Mucosa of descending colon (tissue), 3 donors: ENCODE data around the gene SNX25. TPM values are rescaled to one million over a fixed set of nuclear protein-coding genes. Genes with fewer than 3 reads are reported as not detected.

Experiments used
- ATAC-seq: fragments of 200-7000 bp; cut with Tn5 transposase; one replicate; pipeline ENCODE4 v1.9.1; 2020; ENCODE audit warnings: mild to moderate bottlenecking, moderate library complexity
- DNase-seq, 3 donors: peaks; one replicate each; pipeline ENCODE4 v3.0.0-alpha.2; 2020
- H3K36me3 ChIP-seq: fragments of 200-600 bp; one replicate; pipeline ENCODE4 v1.8.0; 2021; ENCODE audit warnings: low read depth, mild to moderate bottlenecking
- H3K4me1 ChIP-seq: fragments of 200-600 bp; one replicate; pipeline ENCODE4 v1.8.0; 2021; ENCODE audit warnings: low read depth, mild to moderate bottlenecking
- H3K4me3 ChIP-seq: fragments of 200-600 bp; one replicate; pipeline ENCODE4 v1.8.0; 2021; ENCODE audit warnings: mild to moderate bottlenecking
- H3K9me3 ChIP-seq: fragments of 200-600 bp; one replicate; pipeline ENCODE4 v1.8.0; 2021; ENCODE audit warnings: mild to moderate bottlenecking
- intact Hi-C, 2 donors: fragments of 100-400 bp; cut with DNase I in 1 of 2; cut with micrococcal nuclease in 1 of 2; formaldehyde crosslinking; loops; one replicate each; pipeline versions ENCODE4 v1.11.0 to v1.11.1; 2022; cut with DNase I, micrococcal nuclease
- total RNA-seq, 3 donors: library from RNA; stranded (reverse); fragmentation: NEBNext Ultra II Directional in 2 of 3; extraction: Animal tissue kit (Norgen Biotek cat#: 25700) in 2 of 3; gene quantifications; one replicate each; pipeline versions ENCODE4 v1.2.1 to v1.2.4, GENCODE V29; 2021 to 2023
- TF ChIP-seq, protein P1 (sequence below): fragments of 200-600 bp; IDR thresholded peaks from one replicate; pipeline ENCODE4 v1.8.0; 2022; ENCODE audit warnings: antibody characterized with exemption, mild to moderate bottlenecking
- donor health status: DM: no; HTN: no; CAD: no; lungs with moderate emphysema.
- donor health status: DM: no; HTN: no; CAD: no.
- donor health status: DM: no; HTN: yes; CAD: no.

The SNX25 gene
- total RNA-seq, 3 donors from 2014 or later = 10.8 to 29.7 (median 16.8) TPM

DNA sequence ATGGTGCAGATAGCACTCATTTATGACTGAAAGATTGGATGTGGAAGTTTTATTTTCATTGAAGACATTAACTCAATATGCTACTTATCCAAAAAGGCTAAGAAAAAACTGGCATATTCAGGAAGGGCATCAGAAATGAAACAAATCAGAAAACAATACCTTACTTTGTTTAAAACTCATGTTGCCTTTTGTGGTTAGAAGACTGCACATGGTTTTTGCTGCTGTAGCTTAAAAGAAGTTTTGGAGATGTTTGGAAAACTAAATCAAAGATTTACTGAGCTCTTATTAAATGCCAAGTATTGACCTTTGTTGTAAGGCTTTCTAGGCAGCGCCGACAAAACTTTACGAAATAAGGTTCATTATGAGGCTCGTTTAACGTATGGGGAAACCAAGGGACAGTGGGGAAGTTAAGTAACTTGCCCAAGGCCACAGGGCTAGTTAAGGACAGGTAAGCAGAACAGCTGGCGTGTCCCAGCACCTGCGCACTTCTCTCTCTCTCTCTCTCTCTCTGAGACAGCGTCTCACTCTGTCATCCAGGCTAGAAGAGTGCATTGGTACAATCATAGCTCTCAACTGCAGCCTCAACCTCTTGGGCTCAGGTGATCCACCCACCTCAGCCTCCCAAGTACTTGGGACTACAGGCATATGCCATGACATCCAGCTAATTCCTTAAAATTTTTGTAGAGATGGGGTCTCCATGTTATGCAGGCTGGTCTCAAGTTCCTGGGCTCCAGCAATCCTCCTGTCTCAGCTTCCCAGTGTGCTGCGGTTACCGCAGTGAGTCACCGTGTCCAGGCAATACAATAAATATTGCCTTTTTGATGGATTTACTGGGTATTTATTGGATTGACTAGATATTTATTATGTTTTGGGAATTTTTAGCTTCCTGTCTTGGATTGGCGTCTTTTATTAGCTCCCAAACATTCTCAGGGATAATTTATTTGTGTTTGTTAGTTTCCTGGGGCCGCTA is 170.2 kb downstream of the SNX25 start:
- Histone ChIP-seq H3K36me3 (no peaks in the 10 kb centered on the region), H3K4me1 (peaks cover 3% of the 10 kb centered on the region), H3K9me3 (no peaks in the 10 kb centered on the region), H3K4me3 (no peak overlapping the region)
- intact Hi-C loops = no loop called here
- TF ChIP-seq, protein P1, sequence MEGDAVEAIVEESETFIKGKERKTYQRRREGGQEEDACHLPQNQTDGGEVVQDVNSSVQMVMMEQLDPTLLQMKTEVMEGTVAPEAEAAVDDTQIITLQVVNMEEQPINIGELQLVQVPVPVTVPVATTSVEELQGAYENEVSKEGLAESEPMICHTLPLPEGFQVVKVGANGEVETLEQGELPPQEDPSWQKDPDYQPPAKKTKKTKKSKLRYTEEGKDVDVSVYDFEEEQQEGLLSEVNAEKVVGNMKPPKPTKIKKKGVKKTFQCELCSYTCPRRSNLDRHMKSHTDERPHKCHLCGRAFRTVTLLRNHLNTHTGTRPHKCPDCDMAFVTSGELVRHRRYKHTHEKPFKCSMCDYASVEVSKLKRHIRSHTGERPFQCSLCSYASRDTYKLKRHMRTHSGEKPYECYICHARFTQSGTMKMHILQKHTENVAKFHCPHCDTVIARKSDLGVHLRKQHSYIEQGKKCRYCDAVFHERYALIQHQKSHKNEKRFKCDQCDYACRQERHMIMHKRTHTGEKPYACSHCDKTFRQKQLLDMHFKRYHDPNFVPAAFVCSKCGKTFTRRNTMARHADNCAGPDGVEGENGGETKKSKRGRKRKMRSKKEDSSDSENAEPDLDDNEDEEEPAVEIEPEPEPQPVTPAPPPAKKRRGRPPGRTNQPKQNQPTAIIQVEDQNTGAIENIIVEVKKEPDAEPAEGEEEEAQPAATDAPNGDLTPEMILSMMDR = no peak
- ATAC-seq (no peak), DNase-seq (no peak)

DNA sequence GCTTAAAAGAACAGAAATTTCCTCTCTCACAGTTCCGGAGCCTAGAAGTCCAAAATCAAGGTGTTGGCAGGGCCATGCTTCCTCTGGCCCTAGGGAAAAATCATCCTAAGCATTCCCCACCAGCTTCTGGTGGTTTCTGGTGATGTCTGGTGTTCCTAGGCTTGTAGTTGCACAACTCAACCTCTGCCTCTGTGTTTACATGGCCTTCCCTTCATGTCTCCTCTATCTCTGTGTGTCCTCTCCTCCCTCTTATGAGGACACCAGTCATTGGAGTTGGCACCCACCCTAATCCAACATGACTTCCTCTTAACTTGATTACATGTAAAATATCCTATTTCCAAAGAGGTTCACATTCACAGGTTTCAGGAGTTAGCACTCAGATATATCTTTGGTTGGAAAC is 170.9 kb downstream of the SNX25 start:
- ATAC-seq (no peak), DNase-seq (no peak)
- Histone ChIP-seq H3K4me3 (no peak overlapping the region), H3K4me1 (peaks cover 10% of the 10 kb centered on the region), H3K9me3 (no peaks in the 10 kb centered on the region), H3K36me3 (no peaks in the 10 kb centered on the region)
- TF ChIP-seq, protein P1 = no peak
- intact Hi-C loops = no loop called here

DNA sequence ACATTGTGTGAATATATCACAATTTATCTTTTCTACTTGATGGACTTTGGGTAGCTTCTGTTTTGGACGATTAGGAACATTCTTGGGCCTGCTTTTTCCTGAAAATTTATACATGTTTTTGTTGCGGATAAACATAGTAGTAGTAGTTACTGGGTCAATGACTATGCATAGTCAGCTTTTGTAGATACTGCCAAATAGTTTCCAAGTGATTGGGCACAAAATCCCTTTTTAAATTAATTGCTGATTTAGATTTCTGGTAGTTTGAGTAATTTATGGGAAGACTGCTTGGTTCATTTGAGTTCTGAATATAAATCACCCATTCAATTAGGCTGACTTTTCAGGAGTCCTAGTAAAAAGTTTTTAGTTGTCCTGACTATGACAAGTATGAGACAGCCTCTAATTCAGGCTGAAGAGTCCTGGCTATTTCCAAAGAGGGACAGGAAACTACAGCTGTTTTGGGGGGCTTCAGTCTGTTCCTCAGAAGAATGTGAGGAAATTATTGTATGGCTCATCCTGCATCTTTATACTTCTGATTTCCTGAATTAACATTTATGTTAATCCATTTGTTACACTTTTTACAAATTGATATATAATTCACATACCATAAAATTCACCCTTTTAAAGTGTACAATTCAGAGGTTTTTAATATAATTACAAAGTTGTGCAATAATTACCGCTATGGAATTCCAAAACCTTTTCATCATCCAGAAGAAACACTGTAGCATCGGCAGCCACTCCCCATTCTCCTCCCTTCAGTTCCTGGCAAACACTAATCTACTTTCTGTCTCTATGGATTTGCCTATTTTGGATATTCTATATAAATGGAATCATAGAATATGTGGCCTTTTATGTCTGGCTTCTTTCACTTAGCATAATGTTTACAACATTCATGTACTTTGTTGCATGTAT is 172.1 kb downstream of the SNX25 start:
- no peak for DNase-seq
- no peak overlapping the region for H3K4me3 ChIP-seq

GRCh38 chr4:185382754-185383153 is 173.4 kb downstream of the SNX25 start:
- intact Hi-C loops = no loop called here
- Histone ChIP-seq H3K4me1 (peaks cover 11% of the 10 kb centered on the region), H3K36me3 (no peaks in the 10 kb centered on the region), H3K9me3 (no peaks in the 10 kb centered on the region), H3K4me3 (no peak overlapping the region)
- DNase-seq = no peak
- TF ChIP-seq, protein P1 = no peak
- ATAC-seq = no peak

More for the DNA sequence above, 172.1 kb downstream of the SNX25 start:
- Histone ChIP-seq H3K4me1 (peaks cover 11% of the 10 kb centered on the region), H3K9me3 (no peaks in the 10 kb centered on the region), H3K36me3 (no peaks in the 10 kb centered on the region)
- TF ChIP-seq, protein P1 = no peak
- intact Hi-C loops = no loop called here
- ATAC-seq = no peak

- TF ChIP-seq, protein P1 = no peak
- intact Hi-C loops = no loop called here
- Histone ChIP-seq H3K4me1 (peaks cover 11% of the 10 kb centered on the region), H3K36me3 (no peaks in the 10 kb centered on the region), H3K9me3 (no peaks in the 10 kb centered on the region), H3K4me3 (no peak overlapping the region)
- ATAC-seq = peak; percentile 85
- peak in 2 of 3 donors; percentile 44 to 71 for DNase-seq
These were observed 174.1 kb downstream of the SNX25 start for GRCh38 chr4:185383451-185383850.
